ENCODE measurements around the gene KNDC1. TPM values are rescaled to one million over a fixed set of nuclear protein-coding genes. Genes with fewer than 3 reads are reported as not detected.

The KNDC1 gene
- total and polyA plus RNA-seq, 2 donors (not counting 3 experiments of a cell fraction or from before 2014, with no cell fraction given) = not detected

DNA sequence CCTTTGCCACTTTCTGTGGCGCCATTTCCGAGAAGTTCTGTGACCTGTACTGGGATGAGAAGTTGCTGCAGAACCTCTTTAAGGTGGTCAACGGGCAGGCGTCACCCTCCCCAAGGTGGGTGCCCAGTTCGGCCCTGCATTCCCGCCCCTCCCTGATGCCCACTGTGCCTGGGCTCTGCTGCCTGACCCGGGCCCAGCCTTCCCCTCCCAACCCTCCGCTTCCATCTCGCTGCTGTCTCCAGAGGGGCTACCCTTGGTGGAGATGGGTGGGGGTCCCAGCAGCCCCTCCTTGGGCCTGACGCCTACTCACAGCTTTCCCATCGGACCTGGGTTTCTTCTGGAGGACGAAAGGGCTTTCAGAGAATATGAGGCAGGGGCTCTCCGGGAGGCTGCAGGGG, 39.5 kb downstream of the KNDC1 start:
- no peaks in the 10 kb centered on the region for H3K27me3 ChIP-seq (ENCODE audit: control insufficient read depth in 2 of 2, insufficient read depth in 2 of 2, low read length in 2 of 2)
- H4K20me1 ChIP-seq (replicated peaks; ENCODE audit: control insufficient read depth, extremely low read depth, insufficient read depth, low read length) = no peaks in the 10 kb centered on the region
- H3K4me3 ChIP-seq (replicated peaks in 1 of 3; ENCODE audit: insufficient read depth in 1 of 3, low read depth in 1 of 3, low read length in 3 of 3) = no peak overlapping the region
- H3K4me2 ChIP-seq (ENCODE audit: insufficient read depth, low read length) = no peak overlapping the region
- dilution Hi-C loops (cut with MboI; ENCODE audit: extremely low pct_ligation_motif_present, low sequenced_read_pairs) (no loop called here), intact Hi-C loops (cut with micrococcal nuclease) (no loop called here)
- TF ChIP-seq JUN (IDR thresholded peaks at IDR 0.05; ENCODE audit: borderline replicate concordance, insufficient read depth, insufficient read length, low read depth) (no peak), POLR2A (IDR thresholded peaks at IDR 0.05; ENCODE audit: low read depth, low read length) (no peak), EZH2 (IDR thresholded peaks at IDR 0.05; ENCODE audit: borderline replicate concordance, low read depth, low read length, severe bottlenecking) (no peak), GATA2 (IDR thresholded peaks at IDR 0.05; ENCODE audit: insufficient read depth, insufficient read length, low read depth, low read length) (no peak), FOS (IDR thresholded peaks at IDR 0.05; ENCODE audit: borderline replicate concordance, insufficient read depth, low read length) (no peak), MAX (IDR thresholded peaks at IDR 0.05; ENCODE audit: insufficient read depth, insufficient read length) (no peak), MYC (IDR thresholded peaks at IDR 0.05; ENCODE audit: low read depth, low read length) (no peak), POLR2AphosphoS5 (IDR thresholded peaks at IDR 0.05; ENCODE audit: insufficient read depth, low read depth, low read length) (no peak)
- TF ChIP-seq, protein P1, sequence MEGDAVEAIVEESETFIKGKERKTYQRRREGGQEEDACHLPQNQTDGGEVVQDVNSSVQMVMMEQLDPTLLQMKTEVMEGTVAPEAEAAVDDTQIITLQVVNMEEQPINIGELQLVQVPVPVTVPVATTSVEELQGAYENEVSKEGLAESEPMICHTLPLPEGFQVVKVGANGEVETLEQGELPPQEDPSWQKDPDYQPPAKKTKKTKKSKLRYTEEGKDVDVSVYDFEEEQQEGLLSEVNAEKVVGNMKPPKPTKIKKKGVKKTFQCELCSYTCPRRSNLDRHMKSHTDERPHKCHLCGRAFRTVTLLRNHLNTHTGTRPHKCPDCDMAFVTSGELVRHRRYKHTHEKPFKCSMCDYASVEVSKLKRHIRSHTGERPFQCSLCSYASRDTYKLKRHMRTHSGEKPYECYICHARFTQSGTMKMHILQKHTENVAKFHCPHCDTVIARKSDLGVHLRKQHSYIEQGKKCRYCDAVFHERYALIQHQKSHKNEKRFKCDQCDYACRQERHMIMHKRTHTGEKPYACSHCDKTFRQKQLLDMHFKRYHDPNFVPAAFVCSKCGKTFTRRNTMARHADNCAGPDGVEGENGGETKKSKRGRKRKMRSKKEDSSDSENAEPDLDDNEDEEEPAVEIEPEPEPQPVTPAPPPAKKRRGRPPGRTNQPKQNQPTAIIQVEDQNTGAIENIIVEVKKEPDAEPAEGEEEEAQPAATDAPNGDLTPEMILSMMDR (IDR thresholded peaks at IDR 0.05; ENCODE audit: extremely low read depth in 1 of 2, insufficient read depth in 1 of 2, low read depth in 1 of 2, low read length in 2 of 2) = no peak
- H3K27ac ChIP-seq (ENCODE audit: insufficient read depth, low read depth, low read length) = no peak overlapping the region
- no TSS peak for BruUV-seq (replicated peaks)
- ChIA-PET CTCF (no interaction called here), POLR2A (no interaction called here)
- no peak for FAIRE-seq
- H3K9me1 ChIP-seq (replicated peaks; ENCODE audit: control insufficient read depth, extremely low read depth, insufficient read depth, low read length) = no peaks in the 10 kb centered on the region
- no peak for DNase-seq (ENCODE audit: low read depth, low spot score)
- H3K4me1 ChIP-seq (ENCODE audit: control insufficient read depth, extremely low read depth, insufficient read depth, low read length) = no peaks in the 10 kb centered on the region
- no peak overlapping the region for H2AFZ ChIP-seq (ENCODE audit: low read depth, low read length)
- H3K36me3 ChIP-seq (ENCODE audit: control insufficient read depth in 2 of 2, extremely low read depth in 1 of 2, insufficient read depth in 2 of 2, low read length in 2 of 2) = no peaks in the 10 kb centered on the region
- H3K79me2 ChIP-seq (ENCODE audit: control insufficient read depth, insufficient read depth, low read length) = no peaks in the 10 kb centered on the region
- H3K9me3 ChIP-seq (replicated peaks; ENCODE audit: control insufficient read depth, insufficient read depth, low read length) = no peaks in the 10 kb centered on the region
- no peak overlapping the region for H3K9ac ChIP-seq (replicated peaks; ENCODE audit: extremely low read depth, insufficient read depth, low read length)
